IPS-18a (cell line): ENCODE data around the gene INPP5F.
"Not testable (repeated sequence)": the region's sequence is repeated elsewhere in the genome, so short reads cannot be mapped to it uniquely, and the experiment has no call there.

ENCODE experiments used
- H3K27ac ChIP-seq: one replicate; pipeline ENCODE4 v1.5.1; 2013; ENCODE audit warnings: low read length
- H3K27me3 ChIP-seq: one replicate; pipeline ENCODE4 v1.6.1; 2013; ENCODE audit warnings: mild to moderate bottlenecking, low read length; ENCODE audit not compliant: control insufficient read depth, insufficient read depth
- H3K36me3 ChIP-seq: one replicate; pipeline ENCODE4 v1.6.1; 2013; ENCODE audit warnings: low read depth, low read length; ENCODE audit not compliant: control insufficient read depth
- H3K4me1 ChIP-seq: one replicate; pipeline ENCODE4 v1.6.1; 2013; ENCODE audit warnings: low read depth, low read length; ENCODE audit not compliant: control insufficient read depth
- H3K4me3 ChIP-seq: one replicate; pipeline ENCODE4 v1.5.1; 2013; ENCODE audit warnings: low read length
- H3K9ac ChIP-seq: one replicate; pipeline ENCODE4 v1.6.1; 2013; ENCODE audit warnings: mild to moderate bottlenecking, low read length, moderate library complexity
- H3K9me3 ChIP-seq: one replicate; pipeline ENCODE4 v1.6.1; 2013; ENCODE audit warnings: low read depth, low read length; ENCODE audit not compliant: control insufficient read depth

The INPP5F gene

GRCh38 chr10:119769886-119770285, 44.0 kb downstream of the INPP5F start:
- Histone ChIP-seq H3K9ac (no peak overlapping the region), H3K27me3 (no peaks in the 10 kb centered on the region), H3K27ac (no peak overlapping the region), H3K9me3 (no peaks in the 10 kb centered on the region), H3K4me3 (no peak overlapping the region), H3K4me1 (peaks cover 5% of the 10 kb centered on the region), H3K36me3 (no peaks in the 10 kb centered on the region)

- Histone ChIP-seq H3K4me1 (peaks cover 5% of the 10 kb centered on the region), H3K4me3 (no peak overlapping the region), H3K9ac (no peak overlapping the region)
Measured at GRCh38 chr10:119770928-119771327, 45.1 kb downstream of the INPP5F start.

GRCh38 chr10:119772334-119772733, 46.5 kb downstream of the INPP5F start:
- no peak overlapping the region for H3K4me3 ChIP-seq
- no peaks in the 10 kb centered on the region for H3K9me3 ChIP-seq
- no peaks in the 10 kb centered on the region for H3K4me1 ChIP-seq
- H3K36me3 ChIP-seq: no peaks in the 10 kb centered on the region
- H3K27ac ChIP-seq: no peak overlapping the region
- H3K9ac ChIP-seq: no peak overlapping the region
- no peaks in the 10 kb centered on the region for H3K27me3 ChIP-seq

More at GRCh38 chr10:119770928-119771327, 45.1 kb downstream of the INPP5F start:
- Histone ChIP-seq H3K36me3 (no peaks in the 10 kb centered on the region), H3K9me3 (no peaks in the 10 kb centered on the region), H3K27me3 (no peaks in the 10 kb centered on the region), H3K27ac (no peak overlapping the region)

- H3K27ac ChIP-seq, H3K9me3 ChIP-seq, H3K36me3 ChIP-seq, H3K9ac ChIP-seq, H3K4me3 ChIP-seq, H3K4me1 ChIP-seq, H3K27me3 ChIP-seq: not testable (repeated sequence)
Measured at GRCh38 chr10:119773041-119773440, 47.2 kb downstream of the INPP5F start.

- no peaks in the 10 kb centered on the region for H3K4me1 ChIP-seq
- H3K9me3 ChIP-seq: no peaks in the 10 kb centered on the region
- H3K9ac ChIP-seq: no peak overlapping the region
- H3K4me3 ChIP-seq: no peak overlapping the region
- H3K27ac ChIP-seq: no peak overlapping the region
- no peaks in the 10 kb centered on the region for H3K36me3 ChIP-seq
- H3K27me3 ChIP-seq: no peaks in the 10 kb centered on the region
Measured at GRCh38 chr10:119775529-119775928, 49.7 kb downstream of the INPP5F start.

GRCh38 chr10:119776536-119776935, 50.7 kb downstream of the INPP5F start:
- Histone ChIP-seq H3K9ac (no peak overlapping the region), H3K27ac (no peak overlapping the region), H3K27me3 (no peaks in the 10 kb centered on the region), H3K4me3 (no peak overlapping the region), H3K36me3 (no peaks in the 10 kb centered on the region), H3K4me1 (no peaks in the 10 kb centered on the region), H3K9me3 (no peaks in the 10 kb centered on the region)

- Histone ChIP-seq H3K4me3 (no peak overlapping the region), H3K27me3 (no peaks in the 10 kb centered on the region), H3K36me3 (no peaks in the 10 kb centered on the region), H3K9ac (no peak overlapping the region), H3K9me3 (no peaks in the 10 kb centered on the region), H3K4me1 (no peaks in the 10 kb centered on the region), H3K27ac (no peak overlapping the region)
Measured at GRCh38 chr10:119777686-119778085, 51.8 kb downstream of the INPP5F start.

- Histone ChIP-seq H3K9me3 (no peaks in the 10 kb centered on the region), H3K27ac (no peak overlapping the region), H3K36me3 (no peaks in the 10 kb centered on the region), H3K9ac (no peak overlapping the region), H3K4me1 (no peaks in the 10 kb centered on the region), H3K4me3 (no peak overlapping the region), H3K27me3 (no peaks in the 10 kb centered on the region)
Measured at GRCh38 chr10:119778776-119779445, 53.1 kb downstream of the INPP5F start.

GRCh38 chr10:119780879-119781480, 55.1 kb downstream of the INPP5F start:
- H3K9ac ChIP-seq: no peak overlapping the region
- H3K36me3 ChIP-seq: no peaks in the 10 kb centered on the region
- H3K27me3 ChIP-seq: no peaks in the 10 kb centered on the region
- H3K4me1 ChIP-seq: peaks cover 7% of the 10 kb centered on the region
- H3K9me3 ChIP-seq: no peaks in the 10 kb centered on the region
- no peak overlapping the region for H3K27ac ChIP-seq
- no peak overlapping the region for H3K4me3 ChIP-seq

GRCh38 chr10:119781498-119781897, 55.6 kb downstream of the INPP5F start:
- H3K27ac ChIP-seq: no peak overlapping the region
- H3K4me3 ChIP-seq: no peak overlapping the region
- peaks cover 12% of the 10 kb centered on the region for H3K4me1 ChIP-seq
- H3K9ac ChIP-seq: no peak overlapping the region
- no peaks in the 10 kb centered on the region for H3K36me3 ChIP-seq
- H3K9me3 ChIP-seq: no peaks in the 10 kb centered on the region
- H3K27me3 ChIP-seq: no peaks in the 10 kb centered on the region

GRCh38 chr10:119782981-119783664, 57.3 kb downstream of the INPP5F start:
- H3K27ac ChIP-seq: no peak overlapping the region
- no peak overlapping the region for H3K4me3 ChIP-seq
- no peaks in the 10 kb centered on the region for H3K9me3 ChIP-seq
- no peaks in the 10 kb centered on the region for H3K36me3 ChIP-seq
- H3K27me3 ChIP-seq: no peaks in the 10 kb centered on the region
- no peak overlapping the region for H3K9ac ChIP-seq
- peaks cover 16% of the 10 kb centered on the region for H3K4me1 ChIP-seq

- no peaks in the 10 kb centered on the region for H3K9me3 ChIP-seq
- no peak overlapping the region for H3K27ac ChIP-seq
- H3K4me1 ChIP-seq: peaks cover 16% of the 10 kb centered on the region
- no peak overlapping the region for H3K9ac ChIP-seq
- H3K36me3 ChIP-seq: no peaks in the 10 kb centered on the region
- H3K4me3 ChIP-seq: no peak overlapping the region
- no peaks in the 10 kb centered on the region for H3K27me3 ChIP-seq
Measured at GRCh38 chr10:119783665-119784027, 57.8 kb downstream of the INPP5F start.
